ENCODE results near the gene RPS16. TPM values are rescaled to one million over a fixed set of nuclear protein-coding genes. Genes with fewer than 3 reads are reported as not detected.

RPS16 gene
- total and polyA plus RNA-seq, 2 of the 13 experiments (the other 11 are each of a cell fraction or from before 2014, with no cell fraction given): 488 to 2,583 TPM

GRCh38 chr19:39480337-39481228, 44.8 kb upstream of the RPS16 start, which contains the start of gene TIMM50 (continued):
- TF ChIP-seq DRAP1 (CRISPR knock-in tag; IDR thresholded peaks at IDR 0.05) (peak; percentile 65), TBX2 (CRISPR knock-in tag; IDR thresholded peaks at IDR 0.05; ENCODE audit: borderline replicate concordance) (peak; percentile 79), NKX3-1 (CRISPR knock-in tag; IDR thresholded peaks at IDR 0.05) (no peak), REST (IDR thresholded peaks at IDR 0.05; ENCODE audit: borderline replicate concordance in 1 of 2, low read depth in 1 of 2, low read length in 2 of 2) (0 out of 4 replicates have a peak, but pooled peaks of 1 of the 2 experiments have one; percentile 56), KDM2A (CRISPR knock-in tag; IDR thresholded peaks at IDR 0.05; ENCODE audit: borderline replicate concordance, low read depth) (peak; percentile 92), HES4 (CRISPR knock-in tag; IDR thresholded peaks at IDR 0.05; ENCODE audit: borderline replicate concordance) (no peak), ZNF772 (CRISPR knock-in tag; IDR thresholded peaks at IDR 0.05) (0 out of 2 replicates have a peak, but pooled peaks have one; percentile 69), HOMEZ (CRISPR knock-in tag; IDR thresholded peaks at IDR 0.05; ENCODE audit: low read depth) (0 out of 2 replicates have a peak, but pooled peaks have one; percentile 30), HIC2 (CRISPR knock-in tag; IDR thresholded peaks at IDR 0.05; ENCODE audit: low read depth) (no peak), RELA (CRISPR knock-in tag; IDR thresholded peaks at IDR 0.05) (no peak), NFKBIZ (CRISPR knock-in tag; IDR thresholded peaks at IDR 0.05) (peak; percentile 57; the same call in 1 of the 2 replicates), ZFP90 (CRISPR knock-in tag; IDR thresholded peaks at IDR 0.05; ENCODE audit: borderline replicate concordance) (peak; percentile 59; the same call in 1 of the 2 replicates), ZBTB7A (CRISPR knock-in tag; IDR thresholded peaks at IDR 0.05) (peak; percentile 85), SP1 (IDR thresholded peaks at IDR 0.05) (0 out of 2 replicates have a peak, but pooled peaks have one; percentile 27), SP1 (CRISPR knock-in tag; IDR thresholded peaks at IDR 0.05) (peak; percentile 100), ZBED4 (CRISPR knock-in tag; IDR thresholded peaks at IDR 0.05; ENCODE audit: borderline replicate concordance) (0 out of 2 replicates have a peak, but pooled peaks have one; percentile 32)

Data from HepG2 (cell line).